Measurements from ENCODE around the gene C2orf78. TPM values are rescaled to one million over a fixed set of nuclear protein-coding genes. Genes with fewer than 3 reads are reported as not detected.

C2orf78 gene
- total RNA-seq, 1 donor from 2014 or later: not detected

DNA sequence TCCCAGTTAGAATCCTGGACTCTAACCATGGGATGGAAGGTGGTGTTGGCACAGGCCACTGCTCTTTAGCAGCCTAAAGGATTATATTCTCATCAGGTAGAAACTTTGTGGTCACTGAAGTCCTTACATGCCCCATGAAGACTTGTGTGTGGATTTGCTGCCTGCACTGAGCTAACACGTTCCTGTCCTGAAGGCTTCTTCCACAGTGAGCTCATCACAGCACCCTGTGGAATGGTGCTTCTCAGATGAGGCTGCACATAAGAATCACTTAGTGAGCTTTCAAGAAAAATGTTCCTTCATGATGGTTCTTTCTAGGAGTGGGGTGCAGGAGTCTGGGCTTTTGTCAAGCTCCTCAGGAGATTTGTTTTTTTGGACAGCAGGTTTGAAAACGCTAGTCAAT, 71.5 kb downstream of the C2orf78 start:
- H3K36me3 Mint-ChIP-seq (ENCODE audit: low read depth): peaks cover 53% of the 10 kb centered on the region

DNA sequence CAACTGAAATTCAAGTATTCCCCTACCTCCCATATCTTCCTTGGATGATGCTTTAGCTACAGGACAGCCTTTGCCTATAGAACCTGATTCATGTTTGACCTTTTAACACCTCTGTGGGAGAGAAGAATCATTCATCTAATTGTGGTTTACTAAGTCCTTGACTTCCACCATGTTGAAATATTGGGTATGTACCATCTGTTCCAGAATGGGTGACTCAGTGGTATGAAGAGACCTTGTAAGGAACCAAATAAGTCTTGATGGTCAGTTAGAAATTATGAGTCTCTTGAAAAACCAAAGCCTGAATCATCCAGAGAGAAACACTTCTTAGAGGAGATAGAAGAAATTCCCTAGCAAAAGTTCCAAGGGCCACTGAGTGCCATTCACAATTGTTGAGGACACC, 72.2 kb downstream of the C2orf78 start:
- no peak for DNase-seq (ENCODE audit: low spot score)
- no peaks in the 10 kb centered on the region for H3K27me3 Mint-ChIP-seq (ENCODE audit: insufficient read depth)
- no peak overlapping the region for H3K27ac Mint-ChIP-seq
- H3K9me3 Mint-ChIP-seq: no peaks in the 10 kb centered on the region
- H3K4me1 Mint-ChIP-seq (ENCODE audit: low read depth): peaks cover 50% of the 10 kb centered on the region
- no peak overlapping the region for H3K4me3 Mint-ChIP-seq
- peaks cover 53% of the 10 kb centered on the region for H3K36me3 Mint-ChIP-seq (ENCODE audit: low read depth)
- intact Hi-C loops (cut with micrococcal nuclease): no loop called here

More for the DNA sequence above, 71.5 kb downstream of the C2orf78 start:
- peaks cover 49% of the 10 kb centered on the region for H3K4me1 Mint-ChIP-seq (ENCODE audit: low read depth)
- no peaks in the 10 kb centered on the region for H3K27me3 Mint-ChIP-seq (ENCODE audit: insufficient read depth)
- H3K4me3 Mint-ChIP-seq: no peak overlapping the region
- no peaks in the 10 kb centered on the region for H3K9me3 Mint-ChIP-seq
- intact Hi-C loops (cut with micrococcal nuclease): no loop called here
- DNase-seq (ENCODE audit: low spot score): no peak
- H3K27ac Mint-ChIP-seq: no peak overlapping the region

DNA sequence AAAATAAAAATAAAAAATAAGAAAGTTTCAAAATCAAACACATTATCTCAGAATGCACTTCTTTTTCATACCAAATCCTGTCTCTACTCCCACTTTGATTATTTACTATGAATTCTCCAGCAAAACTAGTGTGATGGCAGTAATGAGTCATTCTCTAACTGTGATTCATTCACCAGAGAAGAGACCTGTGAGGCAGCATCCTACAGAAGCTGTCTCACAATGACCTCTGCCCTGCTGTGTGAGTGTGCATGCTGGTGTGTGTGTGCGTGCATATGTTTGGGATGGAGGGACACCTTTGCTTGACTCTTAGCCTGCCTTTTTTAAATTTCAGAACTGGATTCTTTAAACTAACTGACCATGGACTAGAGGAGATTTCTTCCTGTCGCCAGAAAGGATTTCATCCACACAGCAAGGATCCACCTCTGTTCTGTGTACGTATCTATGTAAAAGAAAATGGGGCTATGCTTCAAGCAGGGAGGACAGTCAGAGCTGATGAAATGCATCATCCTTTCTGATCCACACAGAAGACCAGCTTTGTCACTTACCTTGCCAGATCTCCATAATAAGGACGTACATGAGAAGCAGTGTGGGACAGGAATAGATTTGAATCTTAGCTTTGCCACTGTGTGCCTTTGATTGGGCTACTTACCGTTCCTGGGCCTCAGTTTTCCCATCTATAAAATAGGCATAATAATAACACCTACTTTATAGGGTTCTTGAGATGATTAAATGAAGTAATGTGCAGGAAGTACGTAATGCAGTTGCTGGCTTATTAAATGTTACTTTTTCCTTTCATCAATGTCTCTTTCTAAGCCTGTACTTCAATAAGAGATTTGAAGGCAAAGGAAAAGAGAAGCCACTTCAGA, 76.0 kb downstream of the C2orf78 start:
- H3K36me3 Mint-ChIP-seq (ENCODE audit: low read depth): peaks cover 70% of the 10 kb centered on the region
- peak overlapping the region; percentile 56 for H3K27ac Mint-ChIP-seq
- no peaks in the 10 kb centered on the region for H3K27me3 Mint-ChIP-seq (ENCODE audit: insufficient read depth)
- DNase-seq (ENCODE audit: low spot score): no peak
- intact Hi-C loops (cut with micrococcal nuclease): loop anchor here (1.0 to 2.0 kb wide), 5 partner anchors 26 to 288 kb away; partner anchors contain the start of gene DGUOK
- no peaks in the 10 kb centered on the region for H3K9me3 Mint-ChIP-seq
- peaks cover 48% of the 10 kb centered on the region for H3K4me1 Mint-ChIP-seq (ENCODE audit: low read depth)
- H3K4me3 Mint-ChIP-seq: no peak overlapping the region

DNA sequence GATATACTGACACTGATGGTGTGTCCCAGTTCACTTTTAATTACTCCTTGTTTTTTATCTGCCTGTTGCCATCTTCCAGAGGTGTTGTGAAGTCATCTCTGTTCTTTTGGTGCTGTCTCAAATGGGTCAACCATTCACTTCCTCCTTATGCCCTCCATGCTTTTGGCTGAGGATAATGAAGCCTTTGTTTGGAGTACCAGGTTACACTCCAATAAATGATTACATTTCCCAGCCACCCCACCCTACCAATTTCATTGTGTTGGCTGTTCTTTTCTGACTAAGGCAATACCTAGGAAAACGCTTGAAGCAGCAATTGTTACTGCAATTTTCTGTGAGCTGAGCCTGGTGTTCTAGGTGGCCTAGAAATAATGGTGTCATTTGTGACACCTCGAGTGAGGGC, 79.0 kb downstream of the C2orf78 start:
- Mint-ChIP-seq H3K4me3 (no peak overlapping the region), H3K36me3 (ENCODE audit: low read depth) (peaks cover 50% of the 10 kb centered on the region), H3K9me3 (no peaks in the 10 kb centered on the region), H3K27me3 (ENCODE audit: insufficient read depth) (no peaks in the 10 kb centered on the region), H3K27ac (no peak overlapping the region), H3K4me1 (ENCODE audit: low read depth) (peaks cover 27% of the 10 kb centered on the region)
- DNase-seq (ENCODE audit: low spot score): no peak
- intact Hi-C loops (cut with micrococcal nuclease): no loop called here

Other genes starting within 250 kb of the C2orf78 start
- gene NAT8, start 141.8 kb upstream of the C2orf78 start, total RNA-seq: not detected in 2 replicates
- 41.5 and 42.7 TPM in 2 replicates for gene TPRKB, start 46.8 kb upstream of the C2orf78 start, total RNA-seq
- 42.1 and 42.4 TPM in 2 replicates for gene DUSP11, start 4.1 kb upstream of the C2orf78 start, total RNA-seq
- 50.8 and 56.0 TPM in 2 replicates for gene STAMBP, start 44.8 kb downstream of the C2orf78 start, total RNA-seq
- gene ACTG2, start 108.8 kb downstream of the C2orf78 start, total RNA-seq: 0.22 and 0.26 TPM in 2 replicates
- gene DGUOK, start 142.7 kb downstream of the C2orf78 start, total RNA-seq: 92.8 and 98.0 TPM in 2 replicates
- 19.2 and 20.5 TPM in 2 replicates for gene TET3, start 200.7 kb downstream of the C2orf78 start, total RNA-seq

Measured in activated T-helper 1 cell treated with anti-CD3 and anti-CD28 coated beads, Interleukin-12 subunit alpha, Interleukin-12 subunit beta, Interleukin-2, Interleukin-4 antibody, amounts not matched to agents 30 ng/mL and 10 ng/mL and 1 ng/mL, durations not matched to agents 14 hours and 24 hours and 36 hours (primary cell).